Left ventricle myocardium superior (tissue), 1 donor: ENCODE measurements around the gene CFDP1. TPM values are rescaled to one million over a fixed set of nuclear protein-coding genes. Genes with fewer than 3 reads are reported as not detected.

Experiments used
- ATAC-seq: fragments of 200-7000 bp; cut with Tn5 transposase; one replicate; pipeline ENCODE4 v1.9.1; 2020; ENCODE audit warnings: mild to moderate bottlenecking, moderate library complexity
- DNase-seq: peaks from one replicate; pipeline ENCODE4 v3.0.0-alpha.2; 2020
- intact Hi-C: fragments of 100-400 bp; cut with micrococcal nuclease; formaldehyde crosslinking; loops from one replicate; pipeline ENCODE4 v1.11.0; 2022
- total RNA-seq: library from RNA; stranded (reverse); fragmentation: NEBNext Ultra II Directional; extraction: Animal tissue kit (Norgen Biotek cat#: 25700); gene quantifications from one replicate; pipeline ENCODE4 v1.2.1, GENCODE V29; 2021
- donor health status: DM: no; HTN: yes; CAD: no; lungs with severe emphysema.

Gene CFDP1
- total RNA-seq, 1 donor from 2014 or later, result 24.7 TPM

GRCh38 chr16:75420987-75421819 is 12.1 kb downstream of the CFDP1 start:
- ATAC-seq, result peak; percentile 90
- intact Hi-C loops, result no loop called here
- DNase-seq, result peak; percentile 88

GRCh38 chr16:75416904-75417565 is 16.3 kb downstream of the CFDP1 start:
- ATAC-seq, result no peak
- intact Hi-C loops, result no loop called here
- DNase-seq, result no peak

- intact Hi-C loops, result no loop called here
- DNase-seq (no peak), ATAC-seq (no peak)
Observed at GRCh38 chr16:75415169-75415905, 18.0 kb downstream of the CFDP1 start.

- ATAC-seq (no peak), DNase-seq (no peak)
- intact Hi-C loops, result no loop called here
Observed at GRCh38 chr16:75413951-75414350, 19.4 kb downstream of the CFDP1 start.

GRCh38 chr16:75406943-75407342 is 26.4 kb downstream of the CFDP1 start:
- DNase-seq (no peak), ATAC-seq (no peak)
- intact Hi-C loops, result no loop called here

GRCh38 chr16:75402821-75403475 is 30.4 kb downstream of the CFDP1 start:
- intact Hi-C loops, result no loop called here
- ATAC-seq (peak; percentile 53), DNase-seq (no peak)

- intact Hi-C loops, result no loop called here
- peak; percentile 62 for ATAC-seq
- DNase-seq, result no peak
Observed at GRCh38 chr16:75402159-75402820, 31.0 kb downstream of the CFDP1 start.

GRCh38 chr16:75401691-75402090 is 31.6 kb downstream of the CFDP1 start:
- no peak for DNase-seq
- ATAC-seq, result peak; percentile 6
- intact Hi-C loops, result no loop called here

- ATAC-seq, result peak; percentile 61
- intact Hi-C loops, result no loop called here
- peak; percentile 47 for DNase-seq
Observed at GRCh38 chr16:75398333-75398732, 35.0 kb downstream of the CFDP1 start.

- ATAC-seq (no peak), DNase-seq (no peak)
- intact Hi-C loops, result no loop called here
Observed at GRCh38 chr16:75394941-75395340, 38.4 kb downstream of the CFDP1 start.

- intact Hi-C loops, result no loop called here
- DNase-seq (peak; percentile 28), ATAC-seq (no peak)
Observed at GRCh38 chr16:75392906-75393305, 40.4 kb downstream of the CFDP1 start.

- intact Hi-C loops, result no loop called here
- no peak for DNase-seq
Observed at GRCh38 chr16:75390926-75391653, 42.2 kb downstream of the CFDP1 start.

GRCh38 chr16:75389096-75389690 is 44.1 kb downstream of the CFDP1 start:
- ATAC-seq, result no peak
- intact Hi-C loops, result no loop called here

More at GRCh38 chr16:75390926-75391653, 42.2 kb downstream of the CFDP1 start:
- ATAC-seq, result no peak

GRCh38 chr16:75387951-75388350 is 45.4 kb downstream of the CFDP1 start:
- DNase-seq, result no peak
- no peak for ATAC-seq
- intact Hi-C loops, result no loop called here

More at GRCh38 chr16:75389096-75389690, 44.1 kb downstream of the CFDP1 start:
- DNase-seq, result no peak

GRCh38 chr16:75385507-75386152 is 47.7 kb downstream of the CFDP1 start:
- intact Hi-C loops, result no loop called here
- ATAC-seq, result peak; percentile 45
- no peak for DNase-seq

- intact Hi-C loops, result loop anchor here (5.0 kb wide), 1 partner anchor 151 kb away; no protein-coding TSS in a partner anchor
Observed at GRCh38 chr16:75383141-75383540, 50.2 kb downstream of the CFDP1 start.

GRCh38 chr16:75382611-75383010 is 50.7 kb downstream of the CFDP1 start:
- ATAC-seq (no peak), DNase-seq (no peak)
- intact Hi-C loops, result loop anchor here (5.0 kb wide), 1 partner anchor 150 kb away; no protein-coding TSS in a partner anchor

More at GRCh38 chr16:75383141-75383540, 50.2 kb downstream of the CFDP1 start:
- ATAC-seq (no peak), DNase-seq (no peak)
